CD8-positive, alpha-beta memory T cell (primary cell): ENCODE measurements around the gene SLFN14. TPM values are rescaled to one million over a fixed set of nuclear protein-coding genes. Genes with fewer than 3 reads are reported as not detected.

Experiments
- CTCF ChIA-PET: fragments of 350-600 bp; sonication (Branson Sonifier 250); formaldehyde crosslinking; loops from one replicate; lab custom pipeline; 2021; ENCODE audit warnings: antibody characterized with exemption; lab: Charles Lee
- POLR2A ChIA-PET: fragments of 350-600 bp; sonication (Branson Sonifier 250); formaldehyde crosslinking; loops from one replicate; lab custom pipeline; 2021; ENCODE audit warnings: antibody characterized with exemption; lab: Charles Lee
- DNase-seq, 5 donors: peaks; one replicate each; pipeline versions ENCODE4 v3.0.0 to v3.0.0-alpha.2; 2020 to 2022; ENCODE audit warnings: mixed read lengths in 1 of 5
- H3K27ac ChIP-seq: one replicate; pipeline ENCODE4 v1.7.0; 2013; ENCODE audit warnings: low read depth, mild to moderate bottlenecking, low read length, moderate library complexity
- H3K27me3 ChIP-seq: 2 replicates; pipeline ENCODE4 v1.7.0; 2013; ENCODE audit warnings: low read length, mild to moderate bottlenecking; ENCODE audit not compliant: insufficient read depth, poor library complexity, severe bottlenecking
- H3K36me3 ChIP-seq: 2 replicates; pipeline ENCODE4 v1.7.0; 2013; ENCODE audit warnings: mild to moderate bottlenecking, low read length, moderate library complexity; ENCODE audit not compliant: insufficient read depth
- H3K4me1 ChIP-seq: 2 replicates; pipeline ENCODE4 v1.7.0; 2013; ENCODE audit warnings: mild to moderate bottlenecking, low read length, moderate library complexity; ENCODE audit not compliant: insufficient read depth
- H3K4me3 ChIP-seq: 2 replicates; pipeline ENCODE4 v1.7.0; 2013; ENCODE audit warnings: mild to moderate bottlenecking, low read length
- H3K9me3 ChIP-seq: 2 replicates; pipeline ENCODE4 v1.7.0; 2013; ENCODE audit warnings: mild to moderate bottlenecking, low read length
- H3K27ac Mint-ChIP-seq, 8 donors: one replicate each; pipeline ENCODE4 v1.8.0; 2020 to 2021; ENCODE audit warnings: mixed read lengths in 8 of 8, mild to moderate bottlenecking in 6 of 8, inconsistent platforms in 3 of 8, moderate library complexity in 3 of 8
- H3K27me3 Mint-ChIP-seq, 2 donors: one replicate each; pipeline ENCODE4 v1.8.0; 2020 to 2021; ENCODE audit warnings: mixed read lengths in 2 of 2, mild to moderate bottlenecking in 1 of 2, moderate library complexity in 1 of 2
- H3K36me3 Mint-ChIP-seq, 3 donors: one replicate each; pipeline ENCODE4 v1.8.0; 2020 to 2021; ENCODE audit warnings: mixed read lengths in 3 of 3, inconsistent platforms in 1 of 3, mild to moderate bottlenecking in 1 of 3
- H3K4me1 Mint-ChIP-seq, 3 donors: one replicate each; pipeline ENCODE4 v1.8.0; 2020 to 2021; ENCODE audit warnings: mixed read lengths in 3 of 3, inconsistent platforms in 1 of 3, mild to moderate bottlenecking in 1 of 3
- H3K4me3 Mint-ChIP-seq, 7 donors: one replicate each; pipeline ENCODE4 v1.8.0; 2020 to 2021; ENCODE audit warnings: mixed read lengths in 7 of 7, mild to moderate bottlenecking in 6 of 7, moderate library complexity in 4 of 7, inconsistent platforms in 2 of 7
- H3K9me3 Mint-ChIP-seq, 5 donors: one replicate each; pipeline ENCODE4 v1.8.0; 2020 to 2022; ENCODE audit warnings: mixed read lengths in 5 of 5, mild to moderate bottlenecking in 3 of 5, moderate library complexity in 2 of 5, inconsistent platforms in 1 of 5
- polyA plus RNA-seq: library from polyadenylated mRNA; unstranded; fragments of 300-500 nt; fragmentation: Illumina TruSeq; gene quantifications from one replicate; pipeline ENCODE4 v1.2.3, GENCODE V29; 2021
- total RNA-seq, 2 experiments: library from RNA; stranded (reverse); gene quantifications; one replicate each; pipeline ENCODE4 v1.2.3, GENCODE V29; 2021

The SLFN14 gene
- total RNA-seq: under 1 TPM; 0.15 to 0.16 TPM
- 0.13 TPM for polyA plus RNA-seq

DNA sequence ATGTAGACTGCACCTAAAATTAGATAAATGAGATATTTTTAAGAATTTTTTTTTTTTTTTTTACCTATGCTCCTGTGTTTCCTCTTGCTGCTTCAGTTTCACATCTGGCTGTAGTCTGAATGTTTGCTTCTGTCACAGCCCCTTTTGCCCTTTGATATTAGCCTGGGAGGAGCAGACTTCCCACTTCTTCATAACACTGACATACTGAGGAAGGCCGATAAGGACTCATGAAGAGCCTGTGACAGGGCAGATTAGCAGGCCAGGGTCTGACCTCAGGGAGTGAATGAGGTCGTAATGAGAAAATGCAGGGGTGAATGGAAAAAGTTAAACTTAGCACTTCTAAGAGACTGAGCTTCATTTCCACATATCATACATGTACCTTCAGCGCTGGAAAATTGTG is at the start of gene SLFN14:
Gene SLFN14, minus strand, starts transcription at position 117 of the 400 bp plus-strand sequence. CDS start 2,757 bp downstream, outside the sequence.
- peaks cover 15 to 22% of the 10 kb centered on the region in 2 donors for H3K27me3 Mint-ChIP-seq
- Histone ChIP-seq H3K36me3 (no peaks in the 10 kb centered on the region), H3K9me3 (no peaks in the 10 kb centered on the region), H3K27me3 (no peaks in the 10 kb centered on the region), H3K4me3 (no peak within 1 kb of the TSS), H3K27ac (peak within 1 kb of the TSS; percentile 43), H3K4me1 (no peaks in the 10 kb centered on the region)
- no peak within 1 kb of the TSS for H3K4me3 Mint-ChIP-seq
- peak within 1 kb of the TSS in 1 of 8 donors; percentile 17 for H3K27ac Mint-ChIP-seq
- ChIA-PET CTCF (no interaction called here), POLR2A (interaction anchor here (0.8 kb wide), 1 partner anchor 17 kb away, joined by 3 read pairs; the partner anchor contains the start of gene PEX12)
- no peak for DNase-seq
- no peaks in the 10 kb centered on the region for H3K9me3 Mint-ChIP-seq
- H3K4me1 Mint-ChIP-seq: no peaks in the 10 kb centered on the region
- no peaks in the 10 kb centered on the region for H3K36me3 Mint-ChIP-seq

DNA sequence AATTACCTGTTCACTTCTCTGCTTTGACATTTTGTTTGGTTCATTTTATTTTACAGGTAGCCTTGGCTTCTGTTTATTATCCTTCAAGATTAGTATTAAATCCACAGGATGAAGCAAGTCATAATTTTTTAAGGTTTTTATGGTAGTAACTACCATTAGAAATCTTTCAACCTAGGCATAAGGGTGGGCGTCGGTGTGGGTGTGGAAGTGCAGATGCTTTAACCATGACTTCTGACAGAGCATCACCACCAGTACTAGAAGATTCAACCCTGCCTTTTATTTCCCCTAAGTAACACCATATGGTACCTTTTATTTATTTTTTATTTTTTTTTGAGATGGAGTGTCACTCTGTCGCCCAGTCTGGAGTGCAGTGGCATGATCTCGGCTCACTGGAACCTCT is 49.2 kb upstream of the SLFN14 start:
- Histone ChIP-seq H3K4me1 (no peaks in the 10 kb centered on the region), H3K27ac (no peak overlapping the region), H3K9me3 (no peaks in the 10 kb centered on the region), H3K27me3 (no peaks in the 10 kb centered on the region), H3K36me3 (peaks cover 26% of the 10 kb centered on the region), H3K4me3 (no peak overlapping the region)
- CTCF ChIA-PET: no interaction called here
- no peak for DNase-seq
- POLR2A ChIA-PET: interaction anchor here (0.6 kb wide), 1 partner anchor 74 kb away, joined by 3 read pairs; no protein-coding TSS in a partner anchor
- H3K4me1 Mint-ChIP-seq: peaks cover 7 to 22% (median 12%) of the 10 kb centered on the region in 3 donors
- H3K4me3 Mint-ChIP-seq: no peak overlapping the region
- H3K9me3 Mint-ChIP-seq: no peaks in the 10 kb centered on the region
- H3K27ac Mint-ChIP-seq: no peak overlapping the region
- H3K36me3 Mint-ChIP-seq: peaks cover 3 to 73% (median 20%) of the 10 kb centered on the region in 3 donors
- no peaks in the 10 kb centered on the region for H3K27me3 Mint-ChIP-seq

DNA sequence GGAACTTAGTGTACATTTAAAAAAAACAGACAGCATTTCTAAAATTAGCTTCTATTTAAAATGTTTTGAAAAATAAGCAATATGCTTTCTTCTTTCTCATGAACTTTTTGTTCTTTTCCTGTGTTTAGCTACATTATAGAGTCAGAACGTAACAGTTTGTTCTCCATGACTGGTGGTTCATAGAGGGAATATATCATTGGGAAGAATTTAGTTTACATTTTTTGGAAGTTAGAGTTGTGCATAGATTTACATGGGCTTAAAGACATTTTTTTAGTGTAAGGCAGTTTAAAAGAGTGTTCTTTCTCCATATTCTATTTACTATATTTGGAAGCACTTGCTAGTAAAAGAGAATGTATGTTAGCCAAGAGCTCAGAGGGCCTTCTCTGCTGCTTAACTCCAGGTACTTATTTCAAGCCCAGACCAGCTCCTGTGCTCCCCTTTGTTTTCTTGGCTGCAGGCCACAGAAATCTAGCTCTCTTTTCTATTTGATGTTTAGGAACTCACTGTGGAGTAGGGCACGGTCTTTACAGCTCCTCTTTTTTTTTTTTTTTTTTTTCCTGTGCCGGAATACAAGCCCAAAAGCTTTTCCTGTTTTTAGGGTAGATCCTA is 46.7 kb upstream of the SLFN14 start:
- DNase-seq: no peak
- Histone ChIP-seq H3K27ac (no peak overlapping the region), H3K9me3 (no peaks in the 10 kb centered on the region), H3K27me3 (no peaks in the 10 kb centered on the region), H3K4me3 (no peak overlapping the region), H3K4me1 (no peaks in the 10 kb centered on the region), H3K36me3 (peaks cover 34% of the 10 kb centered on the region)
- Mint-ChIP-seq H3K9me3 (no peaks in the 10 kb centered on the region), H3K27ac (no peak overlapping the region), H3K4me3 (no peak overlapping the region), H3K4me1 (peaks cover 0 to 10% (median 7%) of the 10 kb centered on the region in 3 donors), H3K36me3 (peaks cover 3 to 76% (median 26%) of the 10 kb centered on the region in 3 donors), H3K27me3 (no peaks in the 10 kb centered on the region)
- POLR2A ChIA-PET: interaction anchor here (0.6 to 0.7 kb wide), 2 partner anchors 184 to 234 kb away, joined by 4 to 6 read pairs; partner anchors contain the start of gene SLFN11
- CTCF ChIA-PET: interaction anchor here (1.0 to 1.2 kb wide), 3 partner anchors 58 to 295 kb away, joined by 3 to 4 read pairs (median 4); no protein-coding TSS in a partner anchor

DNA sequence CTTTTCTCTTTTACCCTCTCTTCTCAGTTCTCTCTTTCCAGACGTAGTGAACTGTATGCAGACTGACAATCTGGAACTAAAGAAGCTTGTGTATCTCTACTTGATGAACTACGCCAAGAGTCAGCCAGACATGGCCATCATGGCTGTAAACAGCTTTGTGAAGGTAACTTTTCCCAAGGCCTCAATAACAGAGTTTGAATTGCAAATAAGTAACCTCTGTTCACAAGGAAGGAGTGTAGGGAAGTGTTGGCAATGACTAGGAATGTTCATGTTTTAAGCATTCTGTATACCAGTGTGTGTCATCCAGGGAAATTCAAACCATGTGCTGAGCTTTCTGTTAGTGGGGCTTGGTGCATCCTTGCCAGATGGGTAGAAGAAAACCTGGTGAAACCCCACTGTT is 45.1 kb upstream of the SLFN14 start:
- ChIA-PET CTCF (interaction anchor here (1.7 kb wide), 1 partner anchor 142 kb away, joined by 5 read pairs; no protein-coding TSS in a partner anchor), POLR2A (no interaction called here)
- H3K27ac ChIP-seq: no peak overlapping the region
- peaks cover 3 to 80% (median 31%) of the 10 kb centered on the region in 3 donors for H3K36me3 Mint-ChIP-seq
- peak overlapping the region in 2 of 8 donors; percentile 32 to 80 for H3K27ac Mint-ChIP-seq
- H3K4me3 Mint-ChIP-seq: no peak overlapping the region
- no peaks in the 10 kb centered on the region for H3K27me3 ChIP-seq
- no peaks in the 10 kb centered on the region for H3K9me3 Mint-ChIP-seq
- H3K36me3 ChIP-seq: peaks cover 37% of the 10 kb centered on the region
- no peaks in the 10 kb centered on the region for H3K9me3 ChIP-seq
- no peaks in the 10 kb centered on the region for H3K4me1 ChIP-seq
- no peaks in the 10 kb centered on the region for H3K27me3 Mint-ChIP-seq
- peaks cover 0 to 10% (median 6%) of the 10 kb centered on the region in 3 donors for H3K4me1 Mint-ChIP-seq
- H3K4me3 ChIP-seq: no peak overlapping the region
- no peak for DNase-seq

DNA sequence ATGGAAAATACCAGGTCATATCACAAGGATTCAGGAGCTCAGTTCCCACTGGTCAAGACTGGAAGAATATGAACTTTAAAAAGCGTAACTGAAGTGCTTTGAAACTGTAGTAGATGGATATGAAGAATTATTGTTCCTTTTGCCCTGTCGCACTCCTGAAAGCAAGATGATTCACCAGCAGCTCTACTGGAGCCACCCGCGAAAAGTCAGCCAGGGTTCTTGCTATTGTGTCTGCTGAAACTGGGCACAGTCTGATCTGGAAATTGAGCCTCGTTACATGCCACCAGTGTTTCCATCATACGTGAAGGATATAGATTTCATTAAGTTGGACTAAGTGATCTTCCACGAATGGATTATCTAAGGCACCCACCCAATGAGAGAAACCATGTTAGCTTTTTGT is 43.1 kb upstream of the SLFN14 start:
- H3K9me3 ChIP-seq: no peaks in the 10 kb centered on the region
- H3K4me3 Mint-ChIP-seq: no peak overlapping the region
- H3K4me1 ChIP-seq: no peaks in the 10 kb centered on the region
- H3K27ac ChIP-seq: no peak overlapping the region
- H3K27ac Mint-ChIP-seq: peak overlapping the region in 2 of 8 donors; percentile 32 to 46
- ChIA-PET POLR2A (no interaction called here), CTCF (interaction anchor here (1.0 to 1.5 kb wide), 3 partner anchors 10 to 161 kb away, joined by 3 to 4 read pairs (median 3); no protein-coding TSS in a partner anchor)
- no peak overlapping the region for H3K4me3 ChIP-seq
- H3K9me3 Mint-ChIP-seq: no peaks in the 10 kb centered on the region
- peaks cover 3 to 80% (median 32%) of the 10 kb centered on the region in 3 donors for H3K36me3 Mint-ChIP-seq
- peaks cover 42% of the 10 kb centered on the region for H3K36me3 ChIP-seq
- peaks cover 0 to 10% (median 6%) of the 10 kb centered on the region in 3 donors for H3K4me1 Mint-ChIP-seq
- no peaks in the 10 kb centered on the region for H3K27me3 Mint-ChIP-seq
- no peaks in the 10 kb centered on the region for H3K27me3 ChIP-seq
- DNase-seq: no peak

DNA sequence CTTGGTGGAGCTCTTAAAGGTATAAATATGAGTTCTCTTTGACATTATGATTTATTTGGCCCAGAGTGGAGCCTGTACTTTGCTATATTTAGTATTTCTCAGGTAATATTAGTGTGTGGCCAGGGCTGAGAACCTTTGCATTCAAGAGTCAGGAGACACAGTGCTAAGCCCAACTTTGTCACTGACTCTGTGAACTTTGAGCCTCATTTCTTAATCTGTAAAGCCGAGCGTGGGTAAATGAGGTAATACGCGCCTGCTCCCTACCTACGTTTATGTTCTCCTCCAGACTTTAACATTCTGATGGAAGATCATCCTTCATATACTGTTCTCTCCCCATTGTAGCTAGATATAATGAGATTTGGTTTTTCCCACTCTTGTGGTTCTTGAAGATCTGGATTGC is 37.0 kb upstream of the SLFN14 start:
- H3K36me3 ChIP-seq: peaks cover 30% of the 10 kb centered on the region
- no peaks in the 10 kb centered on the region for H3K4me1 ChIP-seq
- ChIA-PET POLR2A (no interaction called here), CTCF (interaction anchor here (1.1 kb wide), 1 partner anchor 16 kb away, joined by 4 read pairs; no protein-coding TSS in a partner anchor)
- no peak overlapping the region for H3K4me3 ChIP-seq
- H3K27me3 ChIP-seq: no peaks in the 10 kb centered on the region
- DNase-seq: no peak
- H3K27ac ChIP-seq: no peak overlapping the region
- peak overlapping the region in 2 of 8 donors; percentile 8 to 36 for H3K27ac Mint-ChIP-seq
- peaks cover 24 to 78% (median 33%) of the 10 kb centered on the region in 3 donors for H3K36me3 Mint-ChIP-seq
- no peak overlapping the region for H3K4me3 Mint-ChIP-seq
- H3K9me3 Mint-ChIP-seq: no peaks in the 10 kb centered on the region
- H3K4me1 Mint-ChIP-seq: peaks cover 7 to 37% (median 31%) of the 10 kb centered on the region in 3 donors
- H3K9me3 ChIP-seq: no peaks in the 10 kb centered on the region
- no peaks in the 10 kb centered on the region for H3K27me3 Mint-ChIP-seq

DNA sequence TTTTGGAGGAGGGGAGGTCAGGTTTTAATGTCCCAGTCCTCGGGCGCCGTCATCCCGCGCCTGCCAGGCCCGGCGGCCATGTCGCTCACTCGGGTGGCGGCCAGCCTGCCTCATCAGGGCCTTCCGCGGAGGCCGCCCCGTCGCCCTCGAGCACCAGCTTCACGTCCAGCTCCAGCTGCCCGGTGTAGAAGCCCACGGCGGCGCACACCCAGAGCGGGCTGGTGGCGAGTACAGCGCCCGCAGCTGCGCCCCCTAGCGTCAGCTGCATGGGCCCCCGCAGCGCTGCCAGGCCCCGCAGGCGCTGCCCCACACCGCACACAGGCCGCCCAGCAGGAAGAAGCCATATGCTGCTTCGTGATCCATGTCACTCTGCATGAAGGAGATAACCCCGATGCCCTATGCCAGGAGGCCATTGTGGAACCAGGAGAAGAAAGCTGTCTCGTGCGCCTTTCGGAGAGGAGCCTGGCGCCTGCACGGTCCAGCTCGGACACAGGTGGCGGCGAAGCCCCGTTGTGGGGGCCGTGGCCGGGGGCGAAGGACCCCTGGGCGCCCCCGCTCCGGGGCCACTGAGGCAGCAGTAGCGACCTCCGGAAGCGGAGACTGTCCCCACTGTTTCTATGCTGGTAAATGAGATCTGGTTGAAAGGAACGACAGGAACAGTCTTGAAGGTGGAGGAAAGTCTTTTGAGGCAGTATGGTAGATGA is 36.1 kb upstream of the SLFN14 start:
- no peaks in the 10 kb centered on the region for H3K4me1 ChIP-seq
- no peaks in the 10 kb centered on the region for H3K27me3 ChIP-seq
- H3K27me3 Mint-ChIP-seq: no peaks in the 10 kb centered on the region
- H3K36me3 ChIP-seq: peaks cover 30% of the 10 kb centered on the region
- H3K27ac ChIP-seq: no peak overlapping the region
- H3K9me3 Mint-ChIP-seq: no peaks in the 10 kb centered on the region
- H3K9me3 ChIP-seq: no peaks in the 10 kb centered on the region
- peaks cover 7 to 42% (median 30%) of the 10 kb centered on the region in 3 donors for H3K4me1 Mint-ChIP-seq
- peak overlapping the region in 1 of 8 donors; percentile 13 for H3K27ac Mint-ChIP-seq
- ChIA-PET POLR2A (interaction anchor here (0.7 kb wide), 1 partner anchor 519 kb away, joined by 3 read pairs; no protein-coding TSS in a partner anchor), CTCF (interaction anchor here (0.7 to 1.1 kb wide), 3 partner anchors 11 to 18 kb away, joined by 3 to 6 read pairs (median 3); partner anchors contain the start of gene PEX12)
- H3K4me3 Mint-ChIP-seq: no peak overlapping the region
- no peak for DNase-seq
- no peak overlapping the region for H3K4me3 ChIP-seq
- H3K36me3 Mint-ChIP-seq: peaks cover 24 to 72% (median 30%) of the 10 kb centered on the region in 3 donors
